HTR-8/SVneo (cell line): Measurements from ENCODE around the gene WDR4.
"Not testable (repeated sequence)": the region's sequence is repeated elsewhere in the genome, so short reads cannot be mapped to it uniquely, and the experiment has no call there.

Experiments used
- DNase-seq: peaks from one replicate; pipeline ENCODE4 v3.0.0; 2011; ENCODE audit warnings: low spot score, mixed read lengths; ENCODE audit not compliant: insufficient read length
- FAIRE-seq: peaks from 2 replicates; lab custom pipeline; 2011; peaks lifted over from hg19 to GRCh38; lab: Jason Lieb, UNC

Gene WDR4

DNA sequence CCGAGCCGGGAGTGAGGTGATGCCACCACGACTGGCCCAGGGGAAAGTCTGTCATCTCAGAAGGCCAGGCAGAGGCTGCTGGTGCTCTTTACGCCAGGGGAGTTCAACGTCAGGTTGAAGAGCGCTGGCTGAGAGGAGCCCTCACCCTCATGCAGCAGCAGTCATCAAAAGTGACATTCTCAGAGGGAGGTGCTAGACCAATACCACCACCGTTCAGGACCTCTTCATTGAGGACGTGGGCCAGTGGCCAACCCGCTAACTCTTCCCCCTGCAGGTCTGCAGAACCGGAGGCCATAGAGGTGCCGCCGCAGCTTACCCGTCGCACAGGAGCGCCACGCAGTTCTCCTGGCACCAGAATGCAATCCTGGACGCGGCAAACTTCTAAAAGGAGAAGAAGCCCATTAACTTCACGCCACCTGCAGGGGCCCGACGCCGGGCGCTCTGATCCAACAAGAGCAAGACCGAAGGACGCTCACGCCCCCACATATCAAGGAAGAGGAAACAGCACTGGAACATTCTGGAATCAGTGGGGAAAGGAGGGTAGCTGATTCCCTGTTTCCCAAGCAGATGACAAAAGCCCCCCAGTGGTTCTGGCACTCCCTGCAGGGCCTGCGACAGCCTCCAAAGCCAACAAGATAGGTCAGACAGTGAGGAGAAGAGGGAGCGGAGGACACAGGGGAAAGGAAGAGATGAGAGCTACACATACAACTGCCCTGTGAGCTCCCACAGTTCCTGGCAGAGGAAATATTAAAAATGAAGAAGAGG, 24.9 kb downstream of the WDR4 start:
- DNase-seq (no peak), FAIRE-seq (no peak)

DNA sequence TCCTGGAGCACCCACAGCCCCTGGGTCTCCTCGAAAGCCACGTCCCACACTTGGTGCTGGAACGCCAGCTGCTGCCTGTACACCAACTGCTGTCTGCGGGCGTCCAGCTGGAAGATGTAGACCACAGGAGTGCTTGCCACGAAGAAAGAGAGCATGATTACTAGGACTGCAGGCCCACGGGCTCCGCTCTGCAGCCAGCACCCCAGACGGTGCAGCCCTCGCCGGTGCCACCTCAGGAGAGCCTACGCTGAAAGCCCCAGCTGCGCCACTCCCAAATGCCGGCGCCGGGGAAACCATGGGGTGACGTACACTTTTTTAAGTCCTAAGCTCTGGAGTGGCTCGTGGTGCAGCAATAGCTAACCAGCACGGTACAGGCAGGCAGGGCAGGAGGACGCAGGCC, 25.7 kb downstream of the WDR4 start:
- DNase-seq (no peak), FAIRE-seq (no peak)

DNA sequence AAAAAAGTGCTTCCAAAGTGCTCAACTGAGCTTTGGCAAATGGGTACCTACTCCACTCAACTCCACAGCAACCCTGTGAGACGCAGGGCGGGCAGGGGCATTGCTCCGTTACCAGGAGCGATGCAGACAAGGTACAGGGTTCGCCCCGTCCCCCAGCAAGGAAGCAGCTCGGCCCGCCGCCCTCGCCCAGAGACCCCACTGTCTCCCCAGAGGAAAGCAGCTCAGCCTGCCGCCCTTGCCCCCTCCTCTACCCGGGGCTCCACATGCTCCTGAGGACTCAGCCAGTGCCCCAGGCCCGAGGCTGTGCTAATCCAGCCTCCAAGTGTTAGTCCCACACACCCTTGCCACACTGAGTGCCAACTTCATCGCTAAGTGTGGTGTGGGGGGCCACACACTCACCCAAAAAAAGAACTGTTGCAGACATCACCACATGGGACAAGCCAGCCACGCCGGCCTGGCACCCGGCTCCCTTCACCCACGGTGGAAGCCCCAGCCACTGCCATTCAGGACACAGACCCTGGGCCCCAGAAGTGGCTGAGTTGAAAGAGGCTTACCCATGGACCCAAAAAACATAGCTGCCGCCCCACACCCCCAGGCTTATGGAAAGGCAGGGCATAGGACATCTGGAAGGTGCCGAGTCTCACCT, 26.3 kb downstream of the WDR4 start:
- DNase-seq (no peak), FAIRE-seq (no peak)

DNA sequence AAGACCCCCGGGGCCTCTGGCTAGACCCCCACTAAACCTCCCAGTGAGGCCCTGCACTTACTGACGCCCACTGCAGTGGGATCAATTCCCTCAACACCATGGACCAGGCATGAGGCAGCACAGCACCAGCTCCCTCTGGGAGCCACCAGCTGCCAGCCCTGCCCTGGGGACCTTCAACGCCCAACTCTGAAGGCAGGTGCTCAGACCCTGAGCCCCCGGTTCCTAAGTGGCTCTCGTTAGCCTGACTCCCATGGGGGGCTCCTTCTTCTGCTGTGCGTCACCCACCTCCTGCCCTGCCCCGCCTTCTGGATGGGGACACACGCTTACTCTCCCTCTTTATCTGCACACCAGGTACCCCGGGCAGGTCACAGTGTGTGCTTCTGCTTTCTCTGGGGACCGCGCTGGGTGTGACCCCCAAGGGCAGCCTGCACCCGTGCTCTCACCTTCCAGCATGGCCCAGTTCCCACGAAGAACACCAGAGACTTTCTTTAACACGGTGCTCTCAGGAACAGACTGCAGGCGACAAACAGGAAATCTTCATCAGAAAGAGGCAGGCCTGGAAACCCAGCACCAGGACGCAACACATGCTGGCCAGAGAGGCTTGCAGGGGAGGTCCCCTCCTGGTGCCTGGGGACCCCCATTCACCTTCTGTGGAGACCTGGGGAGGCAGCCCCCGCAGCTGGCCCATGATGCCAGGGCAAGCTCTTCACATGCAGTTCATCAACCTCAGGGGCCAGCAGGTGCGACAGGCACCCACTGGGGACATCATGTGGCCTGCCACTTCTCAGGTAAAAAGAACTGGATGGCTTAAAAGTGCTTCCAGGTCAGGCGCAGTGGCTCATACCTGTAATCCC, 27.3 kb downstream of the WDR4 start:
- no peak for FAIRE-seq
- DNase-seq: no peak

- FAIRE-seq (no peak), DNase-seq (peak; percentile 22)
Observed at GRCh38 chr21:42850866-42851391, 28.4 kb downstream of the WDR4 start.

GRCh38 chr21:42850463-42850862, 28.9 kb downstream of the WDR4 start:
- DNase-seq (no peak), FAIRE-seq (no peak)

- DNase-seq: no peak
- no peak for FAIRE-seq
Observed at GRCh38 chr21:42849759-42850412, 29.5 kb downstream of the WDR4 start.

DNA sequence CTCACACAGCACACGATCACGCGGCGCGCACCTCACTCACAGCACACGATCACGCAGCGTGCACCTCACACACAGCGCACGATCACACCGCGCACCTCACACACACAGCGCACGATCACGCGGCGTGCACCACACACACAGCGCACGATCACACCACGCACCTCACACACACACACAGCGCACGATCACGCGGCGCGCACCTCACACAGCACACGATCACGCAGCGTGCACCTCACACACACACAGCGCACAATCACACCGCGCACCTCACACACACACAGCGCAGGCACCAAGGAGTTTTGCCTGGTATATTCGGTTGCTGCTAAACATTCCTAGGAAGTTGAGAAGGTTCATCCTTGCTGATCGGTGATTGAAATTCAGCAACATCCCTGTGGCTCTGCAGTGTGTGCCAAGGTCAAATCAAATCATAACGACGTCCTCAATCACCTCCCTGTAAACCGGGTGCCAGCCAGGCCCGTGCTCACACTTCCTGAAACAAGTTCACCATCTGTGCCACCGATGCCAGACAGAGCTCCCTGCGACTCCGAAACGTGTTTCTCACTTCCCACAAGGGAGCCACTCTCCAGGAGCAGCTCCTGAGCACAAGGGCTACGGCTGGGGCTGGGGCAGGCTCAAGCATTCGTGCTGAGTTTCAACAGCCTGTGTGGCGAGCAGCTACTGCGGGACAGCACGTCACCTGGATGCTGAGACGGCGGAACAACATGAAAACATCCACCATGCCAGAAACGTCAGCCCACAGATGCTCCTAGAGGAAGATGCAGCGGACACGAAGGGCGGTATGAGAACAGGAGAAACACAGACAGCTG, 30.2 kb downstream of the WDR4 start:
- FAIRE-seq: no peak
- no peak for DNase-seq

GRCh38 chr21:42848144-42848931, 31.0 kb downstream of the WDR4 start:
- peak; percentile 93 for FAIRE-seq
- DNase-seq: not testable (repeated sequence)

- DNase-seq (no peak), FAIRE-seq (no peak)
Observed at GRCh38 chr21:42847726-42848125, 31.6 kb downstream of the WDR4 start.

- DNase-seq: no peak
- FAIRE-seq: no peak
Observed at GRCh38 chr21:42847051-42847707, 32.2 kb downstream of the WDR4 start.

- FAIRE-seq: no peak
- no peak for DNase-seq
Observed at GRCh38 chr21:42846221-42846620, 33.1 kb downstream of the WDR4 start.

- no peak for FAIRE-seq
- no peak for DNase-seq
Observed at GRCh38 chr21:42845296-42845965, 33.9 kb downstream of the WDR4 start.

- FAIRE-seq (no peak), DNase-seq (no peak)
Observed at GRCh38 chr21:42844411-42845113, 34.8 kb downstream of the WDR4 start.

- no peak for DNase-seq
- FAIRE-seq: no peak
Observed at GRCh38 chr21:42843056-42843455, 36.3 kb downstream of the WDR4 start.

DNA sequence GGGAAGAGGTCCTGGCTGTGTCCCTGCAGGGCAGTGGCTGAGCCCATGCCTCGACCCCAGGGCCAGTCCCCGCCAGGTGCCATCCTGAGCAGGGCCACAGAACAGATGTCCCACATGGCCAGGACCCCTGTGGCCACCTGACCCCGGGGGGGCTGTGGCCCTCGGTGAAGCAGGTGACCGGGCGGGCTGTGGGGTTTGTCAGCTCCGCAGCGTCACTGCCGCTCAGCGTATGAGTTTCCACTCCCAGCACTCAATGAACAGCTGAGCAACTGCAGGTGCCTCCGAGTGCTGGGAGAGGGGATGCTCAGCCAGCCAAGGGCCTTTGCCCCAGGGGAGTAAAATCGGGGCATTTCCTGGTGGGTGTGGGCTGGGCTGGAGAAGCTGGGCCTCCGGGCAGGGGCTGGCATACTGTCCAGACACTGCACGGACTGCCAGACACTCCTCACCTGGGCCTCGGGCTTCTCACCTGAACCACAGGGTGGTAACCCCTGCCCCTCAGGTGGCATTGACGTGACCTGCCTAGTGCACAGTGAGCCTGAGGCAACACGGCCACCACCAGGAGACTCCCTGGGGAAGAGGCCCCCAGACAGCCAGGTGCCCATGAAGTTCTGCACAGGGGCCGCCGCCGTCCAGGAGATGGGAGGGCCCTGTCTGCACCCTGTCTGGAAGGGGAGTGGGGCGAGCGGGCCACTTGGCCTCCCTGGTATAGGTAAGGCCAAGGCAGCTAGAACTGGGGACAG, 37.3 kb downstream of the WDR4 start:
- DNase-seq: not testable (repeated sequence)
- peak; percentile 9 for FAIRE-seq
